ENCODE results near the gene POLD3. TPM values are rescaled to one million over a fixed set of nuclear protein-coding genes. Genes with fewer than 3 reads are reported as not detected.

POLD3 gene
- polyA plus RNA-seq, 1 donor from 2014 or later = 16.8 TPM

GRCh38 chr11:74682731-74683278 is 90.4 kb downstream of the POLD3 start:
- no peak overlapping the region for H3K4me3 ChIP-seq (ENCODE audit: low read length)
- TF ChIP-seq EZH2 (IDR thresholded peaks at IDR 0.05; ENCODE audit: borderline replicate concordance, insufficient read depth, low read length, poor library complexity, severe bottlenecking) (no peak), CTCF (IDR thresholded peaks at IDR 0.05; ENCODE audit: poor library complexity, severe bottlenecking) (no peak), TAF1 (IDR thresholded peaks at IDR 0.05; ENCODE audit: low read depth) (no peak), POLR2AphosphoS5 (IDR thresholded peaks at IDR 0.05) (no peak), RAD21 (conservative IDR thresholded peaks at IDR 0.05) (no peak), EP300 (conservative IDR thresholded peaks at IDR 0.05; ENCODE audit: poor library complexity, severe bottlenecking) (no peak), SMC3 (conservative IDR thresholded peaks at IDR 0.05; ENCODE audit: poor library complexity) (no peak), REST (IDR thresholded peaks at IDR 0.05; ENCODE audit: borderline replicate concordance) (no peak), MXI1 (conservative IDR thresholded peaks at IDR 0.05; ENCODE audit: poor library complexity, severe bottlenecking) (no peak)
- H2AFZ ChIP-seq (ENCODE audit: low read depth, low read length) = no peak overlapping the region
- no peak overlapping the region for H3K27ac ChIP-seq (ENCODE audit: low read length)
- H3K9me3 ChIP-seq (ENCODE audit: low read length) = no peaks in the 10 kb centered on the region
- no peak overlapping the region for H3K9ac ChIP-seq (ENCODE audit: low read length)
- peaks cover 10% of the 10 kb centered on the region for H3K27me3 ChIP-seq (ENCODE audit: insufficient read depth, low read depth, low read length)
- H4K20me1 ChIP-seq (ENCODE audit: insufficient read depth) = no peaks in the 10 kb centered on the region
- no peak overlapping the region for H3K4me2 ChIP-seq (ENCODE audit: low read length)
- H3F3A ChIP-seq (ENCODE audit: insufficient read depth, low read length, poor library complexity, severe bottlenecking) = no peaks in the 10 kb centered on the region
- H3K36me3 ChIP-seq (ENCODE audit: insufficient read depth, low read length) = no peaks in the 10 kb centered on the region
- H3K9me2 ChIP-seq (ENCODE audit: insufficient read depth, low read length) = no peaks in the 10 kb centered on the region
- no peaks in the 10 kb centered on the region for H3K79me2 ChIP-seq (replicated peaks; ENCODE audit: insufficient read depth, low read length)

- Histone ChIP-seq H3K4me3 (ENCODE audit: low read length) (no peak overlapping the region), H3K79me2 (replicated peaks; ENCODE audit: insufficient read depth, low read length) (no peaks in the 10 kb centered on the region), H3K27me3 (ENCODE audit: insufficient read depth, low read depth, low read length) (peaks cover 10% of the 10 kb centered on the region), H3K9me3 (ENCODE audit: low read length) (no peaks in the 10 kb centered on the region), H3K36me3 (ENCODE audit: insufficient read depth, low read length) (no peaks in the 10 kb centered on the region), H3K27ac (ENCODE audit: low read length) (no peak overlapping the region), H3K4me2 (ENCODE audit: low read length) (no peak overlapping the region), H4K20me1 (ENCODE audit: insufficient read depth) (no peaks in the 10 kb centered on the region), H3K9ac (ENCODE audit: low read length) (no peak overlapping the region), H2AFZ (ENCODE audit: low read depth, low read length) (no peak overlapping the region), H3F3A (ENCODE audit: insufficient read depth, low read length, poor library complexity, severe bottlenecking) (no peaks in the 10 kb centered on the region), H3K9me2 (ENCODE audit: insufficient read depth, low read length) (no peaks in the 10 kb centered on the region)
- no peak for TF ChIP-seq TAF1 (IDR thresholded peaks at IDR 0.05; ENCODE audit: low read depth)
- no peak for TF ChIP-seq CTCF (IDR thresholded peaks at IDR 0.05; ENCODE audit: poor library complexity, severe bottlenecking)
- TF ChIP-seq RAD21 (conservative IDR thresholded peaks at IDR 0.05) = no peak
- TF ChIP-seq SMC3 (conservative IDR thresholded peaks at IDR 0.05; ENCODE audit: poor library complexity) = no peak
- TF ChIP-seq REST (IDR thresholded peaks at IDR 0.05; ENCODE audit: borderline replicate concordance) = no peak
- TF ChIP-seq EZH2 (IDR thresholded peaks at IDR 0.05; ENCODE audit: borderline replicate concordance, insufficient read depth, low read length, poor library complexity, severe bottlenecking) = no peak
- no peak for TF ChIP-seq EP300 (conservative IDR thresholded peaks at IDR 0.05; ENCODE audit: poor library complexity, severe bottlenecking)
- TF ChIP-seq POLR2AphosphoS5 (IDR thresholded peaks at IDR 0.05) = no peak
These were observed 91.0 kb downstream of the POLD3 start for GRCh38 chr11:74683279-74683871.
